H54 (cell line): ENCODE measurements around the gene PABPC1L.

ENCODE experiments used
- DNase-seq: peaks from one replicate; pipeline ENCODE4 v3.0.0; 2011; ENCODE audit warnings: low spot score, mixed read lengths; ENCODE audit not compliant: insufficient read length
- FAIRE-seq: peaks from 3 replicates; lab custom pipeline; 2011; peaks lifted over from hg19 to GRCh38; lab: Jason Lieb, UNC
- POLR2A ChIP-seq: IDR thresholded peaks from 2 replicates; pipeline ENCODE4 v1.6.1; 2011; ENCODE audit warnings: low read depth, mild to moderate bottlenecking, low read length

The PABPC1L gene

GRCh38 chr20:44960103-44960852 is 50.4 kb downstream of the PABPC1L start, which contains the start of gene TOMM34:
Gene TOMM34, minus strand, starts transcription at chr20:44960397. Its CDS starts 64 bp downstream, at chr20:44960333.
- FAIRE-seq: no peak
- TF ChIP-seq POLR2A: peak; percentile 88
- peak; percentile 93 for DNase-seq

- TF ChIP-seq POLR2A: no peak
- no peak for DNase-seq
- no peak for FAIRE-seq
Measured at GRCh38 chr20:44961011-44961869, 51.4 kb downstream of the PABPC1L start.

GRCh38 chr20:44961870-44962267 is 52.0 kb downstream of the PABPC1L start:
- no peak for DNase-seq
- no peak for FAIRE-seq
- TF ChIP-seq POLR2A: no peak

GRCh38 chr20:44962483-44962882 is 52.6 kb downstream of the PABPC1L start:
- no peak for TF ChIP-seq POLR2A
- DNase-seq: no peak
- FAIRE-seq: no peak

GRCh38 chr20:44963325-44964215 is 53.7 kb downstream of the PABPC1L start:
- DNase-seq: no peak
- TF ChIP-seq POLR2A: no peak
- FAIRE-seq: no peak

- DNase-seq: no peak
- TF ChIP-seq POLR2A: no peak
- FAIRE-seq: no peak
Measured at GRCh38 chr20:44965651-44966029, 55.8 kb downstream of the PABPC1L start.

- DNase-seq (peak; percentile 76), FAIRE-seq (no peak)
- peak; percentile 84 for TF ChIP-seq POLR2A
Measured at GRCh38 chr20:44966030-44966961, 56.4 kb downstream of the PABPC1L start, which contains the start of gene STK4. Gene STK4, plus strand, starts transcription at chr20:44966512. Its CDS starts 57 bp downstream, at chr20:44966569.

- DNase-seq (no peak), FAIRE-seq (no peak)
- no peak for TF ChIP-seq POLR2A
Measured at GRCh38 chr20:44967207-44967807, 57.4 kb downstream of the PABPC1L start.

GRCh38 chr20:44969300-44969894 is 59.5 kb downstream of the PABPC1L start:
- TF ChIP-seq POLR2A: no peak
- no peak for DNase-seq
- no peak for FAIRE-seq

GRCh38 chr20:44970243-44970757 is 60.4 kb downstream of the PABPC1L start:
- FAIRE-seq (no peak), DNase-seq (no peak)

GRCh38 chr20:44973053-44973452 is 63.2 kb downstream of the PABPC1L start:
- DNase-seq (peak; percentile 24), FAIRE-seq (peak; percentile 96)
- no peak for TF ChIP-seq POLR2A

More at GRCh38 chr20:44970243-44970757, 60.4 kb downstream of the PABPC1L start:
- no peak for TF ChIP-seq POLR2A

GRCh38 chr20:44976698-44977097 is 66.8 kb downstream of the PABPC1L start:
- no peak for DNase-seq
- TF ChIP-seq POLR2A: no peak
- FAIRE-seq: no peak
